Endothelial cell of umbilical vein (primary cell): Measurements from ENCODE around the gene BAD.

Experiments
- EZH2 ChIP-seq: IDR thresholded peaks from 2 replicates; pipeline ENCODE4 v1.6.1; 2012; ENCODE audit warnings: borderline replicate concordance, low read depth, mild to moderate bottlenecking, moderate library complexity, low read length, inconsistent platforms; ENCODE audit not compliant: severe bottlenecking
- FOS ChIP-seq: IDR thresholded peaks from 2 replicates; pipeline ENCODE4 v1.6.1; 2011; ENCODE audit warnings: mild to moderate bottlenecking, low read length, moderate library complexity, borderline replicate concordance; ENCODE audit not compliant: insufficient read depth
- GATA2 ChIP-seq: IDR thresholded peaks from 2 replicates; pipeline ENCODE4 v1.7.0; 2011; ENCODE audit warnings: low read depth, mild to moderate bottlenecking, moderate library complexity, mixed read lengths, low read length; ENCODE audit not compliant: insufficient read length, insufficient read depth
- JUN ChIP-seq: IDR thresholded peaks from 2 replicates; pipeline ENCODE4 v1.6.1; 2011; ENCODE audit warnings: borderline replicate concordance, low read depth; ENCODE audit not compliant: insufficient read length, insufficient read depth
- MYC ChIP-seq: IDR thresholded peaks from one replicate; pipeline ENCODE4 v1.6.1; 2011; ENCODE audit warnings: mild to moderate bottlenecking, low read depth, low read length
- POLR2A ChIP-seq: IDR thresholded peaks from 2 replicates; pipeline ENCODE4 v1.6.1; 2012; ENCODE audit warnings: low read depth, mild to moderate bottlenecking, control low read depth, low read length
- POLR2AphosphoS5 ChIP-seq: IDR thresholded peaks from 2 replicates; pipeline ENCODE4 v1.6.1; 2012; ENCODE audit warnings: low read depth, mild to moderate bottlenecking, control low read depth, low read length, moderate library complexity; ENCODE audit not compliant: insufficient read depth
- TF ChIP-seq, protein P1 (sequence below), 2 donors: IDR thresholded peaks; 1 replicate in 1 of 2; 2 replicates in 1 of 2; pipeline ENCODE4 v1.5.1; 2011; ENCODE audit warnings: low read length in 2 of 2, mild to moderate bottlenecking in 2 of 2, moderate library complexity in 2 of 2, control low read depth in 1 of 2, inconsistent platforms in 1 of 2, low read depth in 1 of 2; ENCODE audit not compliant: insufficient read depth in 1 of 2; ENCODE audit errors: extremely low read depth in 1 of 2
- TF ChIP-seq, protein P2 (sequence below): IDR thresholded peaks from 2 replicates; pipeline ENCODE4 v1.6.1; 2011; ENCODE audit not compliant: insufficient read depth, insufficient read length

- TF ChIP-seq, protein P1, sequence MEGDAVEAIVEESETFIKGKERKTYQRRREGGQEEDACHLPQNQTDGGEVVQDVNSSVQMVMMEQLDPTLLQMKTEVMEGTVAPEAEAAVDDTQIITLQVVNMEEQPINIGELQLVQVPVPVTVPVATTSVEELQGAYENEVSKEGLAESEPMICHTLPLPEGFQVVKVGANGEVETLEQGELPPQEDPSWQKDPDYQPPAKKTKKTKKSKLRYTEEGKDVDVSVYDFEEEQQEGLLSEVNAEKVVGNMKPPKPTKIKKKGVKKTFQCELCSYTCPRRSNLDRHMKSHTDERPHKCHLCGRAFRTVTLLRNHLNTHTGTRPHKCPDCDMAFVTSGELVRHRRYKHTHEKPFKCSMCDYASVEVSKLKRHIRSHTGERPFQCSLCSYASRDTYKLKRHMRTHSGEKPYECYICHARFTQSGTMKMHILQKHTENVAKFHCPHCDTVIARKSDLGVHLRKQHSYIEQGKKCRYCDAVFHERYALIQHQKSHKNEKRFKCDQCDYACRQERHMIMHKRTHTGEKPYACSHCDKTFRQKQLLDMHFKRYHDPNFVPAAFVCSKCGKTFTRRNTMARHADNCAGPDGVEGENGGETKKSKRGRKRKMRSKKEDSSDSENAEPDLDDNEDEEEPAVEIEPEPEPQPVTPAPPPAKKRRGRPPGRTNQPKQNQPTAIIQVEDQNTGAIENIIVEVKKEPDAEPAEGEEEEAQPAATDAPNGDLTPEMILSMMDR (IDR thresholded peaks at IDR 0.05; ENCODE audit: extremely low read depth in 1 of 2, insufficient read depth in 1 of 2, low read depth in 1 of 2, low read length in 2 of 2), result no peak
- TF ChIP-seq POLR2AphosphoS5 (no peak), EZH2 (no peak), MYC (no peak), GATA2 (no peak), POLR2A (no peak), JUN (no peak), FOS (no peak)
- TF ChIP-seq, protein P2, sequence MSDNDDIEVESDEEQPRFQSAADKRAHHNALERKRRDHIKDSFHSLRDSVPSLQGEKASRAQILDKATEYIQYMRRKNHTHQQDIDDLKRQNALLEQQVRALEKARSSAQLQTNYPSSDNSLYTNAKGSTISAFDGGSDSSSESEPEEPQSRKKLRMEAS, result no peak
Measured at GRCh38 chr11:64281957-64282770, 2.3 kb downstream of the BAD start.
